Thyroid gland (tissue), 4 donors: ENCODE measurements around the gene ADAMTSL1.

Experiments
- CTCF ChIP-seq, 6 experiments: fragments of 200-600 bp in 3 of 6; fragments of 450-650 bp in 3 of 6; sonication (generic) in 3 of 6; IDR thresholded peaks; one replicate each; pipeline ENCODE4 v1.5.1; 2016 to 2019; ENCODE audit warnings: antibody characterized with exemption in 6 of 6, mild to moderate bottlenecking in 2 of 6, inconsistent platforms in 1 of 6, moderate library complexity in 1 of 6
- POLR2A ChIP-seq, 2 donors: fragments of 450-650 bp; IDR thresholded peaks; one replicate each; pipeline ENCODE4 v1.6.1; 2017; ENCODE audit warnings: antibody characterized with exemption in 2 of 2, mild to moderate bottlenecking in 2 of 2, moderate library complexity in 1 of 2

- TF ChIP-seq CTCF (IDR thresholded peaks at IDR 0.05) (no peak), POLR2A (IDR thresholded peaks at IDR 0.05) (no peak)
Observed at GRCh38 chr9:18427691-18428090, 46.3 kb upstream of the ADAMTSL1 start.
